Mesothelial cell of epicardium (in vitro differentiated cells): Measurements from ENCODE around the gene TRMT61B. TPM values are rescaled to one million over a fixed set of nuclear protein-coding genes. Genes with fewer than 3 reads are reported as not detected.
A peak's percentile ranks its signal among the peaks of the same experiment; 100 is the strongest.

Experiments used
- DNase-seq, 2 experiments: peaks; one replicate each; pipeline ENCODE4 v3.0.0; 2021; ENCODE audit warnings: low spot score in 2 of 2; ENCODE audit not compliant: unreplicated experiment in 2 of 2
- H3K27ac Mint-ChIP-seq: 2 replicates; pipeline ENCODE4 v1.8.0; 2021; ENCODE audit warnings: mixed read lengths
- H3K27me3 Mint-ChIP-seq: 2 replicates; pipeline ENCODE4 v1.8.0; 2021; ENCODE audit warnings: low read depth, mixed read lengths
- H3K36me3 Mint-ChIP-seq: 2 replicates; pipeline ENCODE4 v1.8.0; 2021; ENCODE audit warnings: mixed read lengths
- H3K4me1 Mint-ChIP-seq: 2 replicates; pipeline ENCODE4 v1.8.0; 2021; ENCODE audit warnings: mixed read lengths
- H3K4me3 Mint-ChIP-seq: 2 replicates; pipeline ENCODE4 v1.8.0; 2021; ENCODE audit warnings: mild to moderate bottlenecking, moderate library complexity, mixed read lengths
- H3K9me3 Mint-ChIP-seq: 2 replicates; pipeline ENCODE4 v1.8.0; 2021; ENCODE audit warnings: mixed read lengths
- total RNA-seq: library from RNA; stranded (reverse); gene quantifications from 3 replicates; pipeline ENCODE4 v1.2.1, GENCODE V29; 2021
- TF ChIP-seq, protein P1 (sequence below): fragments of 200-600 bp; sonication (generic); IDR thresholded peaks from one replicate; pipeline ENCODE4 v1.5.0; 2021; ENCODE audit warnings: antibody characterized with exemption; ENCODE audit not compliant: unreplicated experiment

Gene TRMT61B
- total RNA-seq, 1 donor from 2014 or later, result 19.2 TPM

GRCh38 chr2:28894470-28895188 lies 24.5 kb upstream of the TRMT61B start, which contains the start of gene WDR43:
WDR43 (plus strand) TSS chr2:28894667; CDS start chr2:28894699, 32 bp downstream.
- TF ChIP-seq, protein P1, sequence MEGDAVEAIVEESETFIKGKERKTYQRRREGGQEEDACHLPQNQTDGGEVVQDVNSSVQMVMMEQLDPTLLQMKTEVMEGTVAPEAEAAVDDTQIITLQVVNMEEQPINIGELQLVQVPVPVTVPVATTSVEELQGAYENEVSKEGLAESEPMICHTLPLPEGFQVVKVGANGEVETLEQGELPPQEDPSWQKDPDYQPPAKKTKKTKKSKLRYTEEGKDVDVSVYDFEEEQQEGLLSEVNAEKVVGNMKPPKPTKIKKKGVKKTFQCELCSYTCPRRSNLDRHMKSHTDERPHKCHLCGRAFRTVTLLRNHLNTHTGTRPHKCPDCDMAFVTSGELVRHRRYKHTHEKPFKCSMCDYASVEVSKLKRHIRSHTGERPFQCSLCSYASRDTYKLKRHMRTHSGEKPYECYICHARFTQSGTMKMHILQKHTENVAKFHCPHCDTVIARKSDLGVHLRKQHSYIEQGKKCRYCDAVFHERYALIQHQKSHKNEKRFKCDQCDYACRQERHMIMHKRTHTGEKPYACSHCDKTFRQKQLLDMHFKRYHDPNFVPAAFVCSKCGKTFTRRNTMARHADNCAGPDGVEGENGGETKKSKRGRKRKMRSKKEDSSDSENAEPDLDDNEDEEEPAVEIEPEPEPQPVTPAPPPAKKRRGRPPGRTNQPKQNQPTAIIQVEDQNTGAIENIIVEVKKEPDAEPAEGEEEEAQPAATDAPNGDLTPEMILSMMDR, result no peak
- no peaks in the 10 kb centered on the region for H3K9me3 Mint-ChIP-seq
- peak; percentile 97 to 98 for DNase-seq
- H3K4me3 Mint-ChIP-seq, result peak within 1 kb of the TSS; percentile 90
- peaks cover 34% of the 10 kb centered on the region for H3K4me1 Mint-ChIP-seq
- H3K27ac Mint-ChIP-seq, result peak within 1 kb of the TSS; percentile 95
- H3K27me3 Mint-ChIP-seq, result peaks cover 2% of the 10 kb centered on the region
- H3K36me3 Mint-ChIP-seq, result no peaks in the 10 kb centered on the region

GRCh38 chr2:28893488-28893887 lies 23.4 kb upstream of the TRMT61B start:
- no peak for DNase-seq
- no peak overlapping the region for H3K4me3 Mint-ChIP-seq

GRCh38 chr2:28880193-28880592 lies 10.1 kb upstream of the TRMT61B start:
- Mint-ChIP-seq H3K27ac (no peak overlapping the region), H3K9me3 (no peaks in the 10 kb centered on the region), H3K4me1 (no peaks in the 10 kb centered on the region), H3K27me3 (peaks cover 43% of the 10 kb centered on the region), H3K36me3 (no peaks in the 10 kb centered on the region), H3K4me3 (no peak overlapping the region)
- TF ChIP-seq, protein P1, result no peak
- DNase-seq, result no peak

More at GRCh38 chr2:28893488-28893887, 23.4 kb upstream of the TRMT61B start:
- TF ChIP-seq, protein P1, result no peak
- no peak overlapping the region for H3K27ac Mint-ChIP-seq
- no peaks in the 10 kb centered on the region for H3K36me3 Mint-ChIP-seq
- peaks cover 29% of the 10 kb centered on the region for H3K4me1 Mint-ChIP-seq
- peaks cover 6% of the 10 kb centered on the region for H3K27me3 Mint-ChIP-seq
- H3K9me3 Mint-ChIP-seq, result no peaks in the 10 kb centered on the region

DNA sequence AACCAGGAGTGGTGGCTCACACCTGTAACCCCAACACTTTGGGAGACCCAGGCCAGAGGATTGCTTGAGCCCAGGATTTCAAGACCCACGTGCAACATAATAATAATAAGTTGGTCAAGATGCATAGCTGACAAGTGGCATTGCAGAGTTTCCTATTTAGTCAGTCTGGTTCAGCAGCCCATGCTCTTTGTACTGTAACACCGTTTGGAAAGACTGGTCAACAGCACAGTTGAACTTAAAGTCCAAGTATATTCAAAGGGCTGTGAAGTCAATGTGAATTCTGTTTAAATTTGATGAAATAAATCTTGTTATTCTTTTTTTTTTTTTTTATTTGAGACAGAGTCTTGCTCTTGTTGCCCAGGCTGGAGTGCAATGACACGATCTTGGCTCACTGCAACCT lies 1.5 kb upstream of the TRMT61B start:
- Mint-ChIP-seq H3K27me3 (peaks cover 23% of the 10 kb centered on the region), H3K27ac (no peak overlapping the region), H3K36me3 (peaks cover 4% of the 10 kb centered on the region), H3K4me3 (peak overlapping the region; percentile 8), H3K9me3 (no peaks in the 10 kb centered on the region), H3K4me1 (peaks cover 24% of the 10 kb centered on the region)
- TF ChIP-seq, protein P1, result no peak
- DNase-seq, result no peak

DNA sequence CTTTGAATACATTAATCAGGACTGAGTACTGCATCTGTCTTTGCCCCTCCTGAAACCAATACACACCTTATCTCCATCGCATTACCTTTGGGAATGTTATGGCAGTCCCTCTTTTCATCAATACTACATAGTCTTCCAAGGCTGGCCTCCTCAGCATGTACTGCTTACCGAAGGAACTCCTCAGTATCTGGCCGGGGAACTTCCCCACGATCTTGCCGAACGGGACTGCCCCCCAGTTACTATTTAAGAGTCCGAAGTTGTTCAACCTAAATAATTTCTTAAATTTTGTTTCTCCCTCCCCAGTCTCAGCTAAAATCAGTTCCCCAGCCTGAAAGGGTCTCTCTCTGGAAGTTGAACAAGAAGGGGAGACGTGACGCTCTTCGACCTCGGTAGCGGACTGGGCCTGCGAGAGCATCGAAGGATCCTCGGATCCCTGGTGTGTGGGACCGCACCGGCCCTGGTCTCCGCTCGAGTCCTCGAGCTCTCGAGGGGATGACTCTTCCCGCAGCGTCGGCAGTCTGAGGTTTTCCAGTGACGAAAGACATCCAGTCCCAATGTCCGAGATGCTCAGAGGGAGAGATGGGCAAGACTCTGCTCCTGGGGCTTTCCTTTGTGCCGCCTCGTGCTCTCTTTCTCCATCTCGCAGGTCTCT lies 489 bp downstream of the TRMT61B start:
- peaks cover 4% of the 10 kb centered on the region for H3K27me3 Mint-ChIP-seq
- peaks cover 9% of the 10 kb centered on the region for H3K36me3 Mint-ChIP-seq
- peak overlapping the region; percentile 98 for H3K4me3 Mint-ChIP-seq
- no peak for DNase-seq
- TF ChIP-seq, protein P1, result no peak
- H3K4me1 Mint-ChIP-seq, result peaks cover 28% of the 10 kb centered on the region
- peak overlapping the region; percentile 99 for H3K27ac Mint-ChIP-seq
- no peaks in the 10 kb centered on the region for H3K9me3 Mint-ChIP-seq
